Measurements from ENCODE around the gene KIF18A. TPM values are rescaled to one million over a fixed set of nuclear protein-coding genes. Genes with fewer than 3 reads are reported as not detected.
A peak's percentile ranks its signal among the peaks of the same experiment; 100 is the strongest.

KIF18A gene
- total and polyA plus RNA-seq, 2 of the 13 experiments (the other 11 are each of a cell fraction or from before 2014, with no cell fraction given) = 3.4 to 14.4 TPM

DNA sequence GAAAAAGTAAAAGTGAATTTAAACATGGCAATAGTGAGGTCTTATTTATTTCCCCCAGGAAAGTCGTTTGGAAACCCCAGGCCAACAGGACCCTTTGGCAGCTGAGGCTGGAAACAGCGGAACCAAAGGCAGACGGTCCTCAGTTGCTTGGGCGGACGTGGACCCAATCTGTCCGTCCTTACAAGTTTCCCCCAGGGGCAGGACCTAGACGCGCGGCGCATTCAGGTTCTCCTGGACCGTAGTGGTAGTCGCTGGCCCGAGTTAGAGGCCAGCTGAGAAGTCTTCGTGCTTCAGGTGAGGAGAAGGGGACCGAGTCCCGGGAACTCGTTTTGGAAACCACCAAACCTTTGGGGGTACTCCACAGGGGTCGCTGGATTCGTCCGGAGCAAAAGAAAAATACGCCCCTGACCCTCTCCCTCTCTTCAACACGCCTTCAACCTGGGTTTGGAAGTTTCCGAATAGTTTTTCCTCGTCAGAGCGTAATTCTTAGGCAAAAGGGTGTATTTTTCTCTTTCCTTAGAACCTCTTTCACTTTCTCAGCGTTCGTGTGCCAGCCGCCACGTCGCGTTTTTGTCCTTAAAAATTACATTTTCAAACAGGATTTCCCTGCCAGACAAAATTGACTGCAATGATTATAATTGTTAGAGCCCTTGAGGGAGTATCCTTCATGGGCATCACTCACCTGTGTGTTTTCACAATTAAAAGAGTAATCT is 2.3 kb upstream of the KIF18A start (continued):
- peak; percentile 46; the same call in 1 of the 2 replicates for TF ChIP-seq ZC3H4 (CRISPR knock-in tag; IDR thresholded peaks at IDR 0.05; ENCODE audit: borderline replicate concordance)
- TF ChIP-seq KLF9 (CRISPR knock-in tag; IDR thresholded peaks at IDR 0.05; ENCODE audit: low read depth) = no peak
- no peak for TF ChIP-seq FOXK2 (IDR thresholded peaks at IDR 0.05)
- TF ChIP-seq, protein P1, sequence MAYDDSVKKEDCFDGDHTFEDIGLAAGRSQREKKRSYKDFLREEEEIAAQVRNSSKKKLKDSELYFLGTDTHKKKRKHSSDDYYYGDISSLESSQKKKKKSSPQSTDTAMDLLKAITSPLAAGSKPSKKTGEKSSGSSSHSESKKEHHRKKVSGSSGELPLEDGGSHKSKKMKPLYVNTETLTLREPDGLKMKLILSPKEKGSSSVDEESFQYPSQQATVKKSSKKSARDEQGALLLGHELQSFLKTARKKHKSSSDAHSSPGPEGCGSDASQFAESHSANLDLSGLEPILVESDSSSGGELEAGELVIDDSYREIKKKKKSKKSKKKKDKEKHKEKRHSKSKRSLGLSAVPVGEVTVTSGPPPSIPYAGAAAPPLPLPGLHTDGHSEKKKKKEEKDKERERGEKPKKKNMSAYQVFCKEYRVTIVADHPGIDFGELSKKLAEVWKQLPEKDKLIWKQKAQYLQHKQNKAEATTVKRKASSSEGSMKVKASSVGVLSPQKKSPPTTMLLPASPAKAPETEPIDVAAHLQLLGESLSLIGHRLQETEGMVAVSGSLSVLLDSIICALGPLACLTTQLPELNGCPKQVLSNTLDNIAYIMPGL (CRISPR knock-in tag; IDR thresholded peaks at IDR 0.05; ENCODE audit: borderline replicate concordance in 1 of 2, low read depth in 1 of 2) = peak; percentile 89 to 95
- no peak for TF ChIP-seq BHLHE40 (IDR thresholded peaks at IDR 0.05; ENCODE audit: low read length)
- peak; percentile 67; the same call in 1 of the 2 replicates for TF ChIP-seq ZNF329 (CRISPR knock-in tag; IDR thresholded peaks at IDR 0.05; ENCODE audit: low read depth)
- TF ChIP-seq CAMTA2 (CRISPR knock-in tag; IDR thresholded peaks at IDR 0.05; ENCODE audit: borderline replicate concordance) = no peak
- TF ChIP-seq KLF16 (CRISPR knock-in tag; IDR thresholded peaks at IDR 0.05) = peak in 1 of 2 experiments; percentile 96; a peak in 2 of 4 replicates
- TF ChIP-seq, protein P2, sequence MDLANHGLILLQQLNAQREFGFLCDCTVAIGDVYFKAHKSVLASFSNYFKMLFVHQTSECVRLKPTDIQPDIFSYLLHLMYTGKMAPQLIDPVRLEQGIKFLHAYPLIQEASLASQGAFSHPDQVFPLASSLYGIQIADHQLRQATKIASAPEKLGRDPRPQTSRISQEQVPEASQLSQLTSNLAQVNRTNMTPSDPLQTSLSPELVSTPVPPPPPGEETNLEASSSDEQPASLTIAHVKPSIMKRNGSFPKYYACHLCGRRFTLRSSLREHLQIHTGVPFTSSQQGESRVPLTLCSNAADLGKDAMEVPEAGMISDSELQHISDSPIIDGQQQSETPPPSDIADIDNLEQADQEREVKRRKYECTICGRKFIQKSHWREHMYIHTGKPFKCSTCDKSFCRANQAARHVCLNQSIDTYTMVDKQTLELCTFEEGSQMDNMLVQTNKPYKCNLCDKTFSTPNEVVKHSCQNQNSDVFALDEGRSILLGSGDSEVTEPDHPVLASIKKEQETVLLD (CRISPR knock-in tag; IDR thresholded peaks at IDR 0.05; ENCODE audit: low read depth) = no peak
- TF ChIP-seq ATAD3A (CRISPR knock-in tag; IDR thresholded peaks at IDR 0.05) = no peak
- TF ChIP-seq, protein P3, sequence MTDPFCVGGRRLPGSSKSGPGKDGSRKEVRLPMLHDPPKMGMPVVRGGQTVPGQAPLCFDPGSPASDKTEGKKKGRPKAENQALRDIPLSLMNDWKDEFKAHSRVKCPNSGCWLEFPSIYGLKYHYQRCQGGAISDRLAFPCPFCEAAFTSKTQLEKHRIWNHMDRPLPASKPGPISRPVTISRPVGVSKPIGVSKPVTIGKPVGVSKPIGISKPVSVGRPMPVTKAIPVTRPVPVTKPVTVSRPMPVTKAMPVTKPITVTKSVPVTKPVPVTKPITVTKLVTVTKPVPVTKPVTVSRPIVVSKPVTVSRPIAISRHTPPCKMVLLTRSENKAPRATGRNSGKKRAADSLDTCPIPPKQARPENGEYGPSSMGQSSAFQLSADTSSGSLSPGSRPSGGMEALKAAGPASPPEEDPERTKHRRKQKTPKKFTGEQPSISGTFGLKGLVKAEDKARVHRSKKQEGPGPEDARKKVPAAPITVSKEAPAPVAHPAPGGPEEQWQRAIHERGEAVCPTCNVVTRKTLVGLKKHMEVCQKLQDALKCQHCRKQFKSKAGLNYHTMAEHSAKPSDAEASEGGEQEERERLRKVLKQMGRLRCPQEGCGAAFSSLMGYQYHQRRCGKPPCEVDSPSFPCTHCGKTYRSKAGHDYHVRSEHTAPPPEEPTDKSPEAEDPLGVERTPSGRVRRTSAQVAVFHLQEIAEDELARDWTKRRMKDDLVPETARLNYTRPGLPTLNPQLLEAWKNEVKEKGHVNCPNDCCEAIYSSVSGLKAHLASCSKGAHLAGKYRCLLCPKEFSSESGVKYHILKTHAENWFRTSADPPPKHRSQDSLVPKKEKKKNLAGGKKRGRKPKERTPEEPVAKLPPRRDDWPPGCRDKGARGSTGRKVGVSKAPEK (CRISPR knock-in tag; IDR thresholded peaks at IDR 0.05; ENCODE audit: borderline replicate concordance) = peak; percentile 97
- no peak for TF ChIP-seq ZNF468 (CRISPR knock-in tag; IDR thresholded peaks at IDR 0.05)
- TF ChIP-seq SRSF1 (optimal IDR thresholded peaks at IDR 0.05; ENCODE audit: low read depth, low read length) = peak; percentile 97
- peak; percentile 42; the same call in 1 of the 2 replicates for TF ChIP-seq NFYC (CRISPR knock-in tag; IDR thresholded peaks at IDR 0.05)
- TF ChIP-seq, protein P4, sequence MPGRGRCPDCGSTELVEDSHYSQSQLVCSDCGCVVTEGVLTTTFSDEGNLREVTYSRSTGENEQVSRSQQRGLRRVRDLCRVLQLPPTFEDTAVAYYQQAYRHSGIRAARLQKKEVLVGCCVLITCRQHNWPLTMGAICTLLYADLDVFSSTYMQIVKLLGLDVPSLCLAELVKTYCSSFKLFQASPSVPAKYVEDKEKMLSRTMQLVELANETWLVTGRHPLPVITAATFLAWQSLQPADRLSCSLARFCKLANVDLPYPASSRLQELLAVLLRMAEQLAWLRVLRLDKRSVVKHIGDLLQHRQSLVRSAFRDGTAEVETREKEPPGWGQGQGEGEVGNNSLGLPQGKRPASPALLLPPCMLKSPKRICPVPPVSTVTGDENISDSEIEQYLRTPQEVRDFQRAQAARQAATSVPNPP (CRISPR knock-in tag; IDR thresholded peaks at IDR 0.05) = peak; percentile 50; the same call in 1 of the 2 replicates
- TF ChIP-seq THAP11 (CRISPR knock-in tag; IDR thresholded peaks at IDR 0.05) = peak; percentile 94
- TF ChIP-seq SNAPC2 (CRISPR knock-in tag; IDR thresholded peaks at IDR 0.05) = peak; percentile 40; the same call in 1 of the 2 replicates
- TF ChIP-seq, protein P5, sequence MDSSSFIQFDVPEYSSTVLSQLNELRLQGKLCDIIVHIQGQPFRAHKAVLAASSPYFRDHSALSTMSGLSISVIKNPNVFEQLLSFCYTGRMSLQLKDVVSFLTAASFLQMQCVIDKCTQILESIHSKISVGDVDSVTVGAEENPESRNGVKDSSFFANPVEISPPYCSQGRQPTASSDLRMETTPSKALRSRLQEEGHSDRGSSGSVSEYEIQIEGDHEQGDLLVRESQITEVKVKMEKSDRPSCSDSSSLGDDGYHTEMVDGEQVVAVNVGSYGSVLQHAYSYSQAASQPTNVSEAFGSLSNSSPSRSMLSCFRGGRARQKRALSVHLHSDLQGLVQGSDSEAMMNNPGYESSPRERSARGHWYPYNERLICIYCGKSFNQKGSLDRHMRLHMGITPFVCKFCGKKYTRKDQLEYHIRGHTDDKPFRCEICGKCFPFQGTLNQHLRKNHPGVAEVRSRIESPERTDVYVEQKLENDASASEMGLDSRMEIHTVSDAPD (CRISPR knock-in tag; IDR thresholded peaks at IDR 0.05) = no peak
- TF ChIP-seq AGO1 (IDR thresholded peaks at IDR 0.05; ENCODE audit: low read depth, low read length, poor library complexity, severe bottlenecking) = no peak
- peak; percentile 60; the same call in 1 of the 2 replicates for TF ChIP-seq ZNF292 (CRISPR knock-in tag; IDR thresholded peaks at IDR 0.05; ENCODE audit: borderline replicate concordance, low read depth)
